K562 (cell line): Measurements from ENCODE around the gene LAMB4. TPM values are rescaled to one million over a fixed set of nuclear protein-coding genes. Genes with fewer than 3 reads are reported as not detected.
A peak's percentile ranks its signal among the peaks of the same experiment; 100 is the strongest.

ENCODE experiments used
- ATAC-seq: fragments of 200-7000 bp; cut with Tn5 transposase; 3 replicates; pipeline ENCODE4 v1.9.1; 2020; ENCODE audit warnings: moderate library complexity
- BruUV-seq: library from RNA; stranded (reverse); fragments of 400-500 nt; replicated peaks from 2 replicates; lab custom pipeline; 2021; lab: Mats Ljungman, UMichigan
- CTCF ChIA-PET: fragments of 300-600 bp; formaldehyde crosslinking; extraction: SDS; loops from one replicate; lab custom pipeline; 2021; ENCODE audit warnings: low intra/inter-chr PET ratio; lab: Yijun Ruan, JAX
- POLR2A ChIA-PET: fragments of 300-600, 350-650 bp; sonication (Branson Sonifier 250); formaldehyde crosslinking; extraction: SDS; loops from one replicate; lab custom pipeline; 2021; ENCODE audit warnings: antibody characterized with exemption, inconsistent platforms; lab: Yijun Ruan, JAX
- DNase-seq, 4 experiments: peaks; one replicate each; pipeline versions ENCODE4 v3.0.0 to v3.0.0-alpha.2; 2011 to 2018; ENCODE audit warnings: low spot score in 3 of 4, mixed read lengths in 3 of 4; ENCODE audit errors: extremely low read depth in 1 of 4
- FAIRE-seq: peaks from 2 replicates; lab custom pipeline; 2011; peaks lifted over from hg19 to GRCh38; lab: Jason Lieb, UNC
- H2AFZ ChIP-seq: 2 replicates; pipeline ENCODE4 v1.6.0; 2011; ENCODE audit warnings: low read depth, low read length, control low read depth, inconsistent platforms
- H3K27ac ChIP-seq: fragments of 200-600 bp; 3 replicates; pipeline ENCODE4 v1.8.0; 2011; ENCODE audit warnings: low read depth, mild to moderate bottlenecking, control low read depth, inconsistent platforms, low read length, moderate library complexity, mixed read lengths; ENCODE audit errors: extremely low read depth
- H3K27me3 ChIP-seq, 2 experiments: fragments of 300-600 bp in 1 of 2; 2 replicates in 1 of 2; 3 replicates in 1 of 2; pipeline versions ENCODE4 v1.6.0 to v1.8.0; 2011; ENCODE audit warnings: inconsistent platforms in 2 of 2, low read length in 2 of 2, mild to moderate bottlenecking in 1 of 2, mixed read lengths in 1 of 2, moderate library complexity in 1 of 2; ENCODE audit not compliant: control insufficient read depth in 2 of 2, insufficient read depth in 2 of 2
- H3K36me3 ChIP-seq: fragments of 300-600 bp; 3 replicates; pipeline ENCODE4 v1.8.0; 2011; ENCODE audit warnings: mild to moderate bottlenecking, low read length, inconsistent platforms; ENCODE audit not compliant: control insufficient read depth, insufficient read depth
- H3K4me1 ChIP-seq, 2 experiments: fragments of 200-600 bp in 1 of 2; replicated peaks in 1 of 2; 2 replicates in 1 of 2; 3 replicates in 1 of 2; pipeline versions ENCODE4 v1.5.1 to v1.8.0; 2011; ENCODE audit warnings: inconsistent platforms in 2 of 2, low read length in 2 of 2, mild to moderate bottlenecking in 1 of 2, mixed read lengths in 1 of 2, moderate library complexity in 1 of 2; ENCODE audit not compliant: control insufficient read depth in 2 of 2, insufficient read depth in 2 of 2
- H3K4me2 ChIP-seq: 2 replicates; pipeline ENCODE4 v1.6.1; 2011; ENCODE audit warnings: low read length, control low read depth, inconsistent platforms, mixed read lengths; ENCODE audit not compliant: insufficient read depth
- H3K4me3 ChIP-seq: fragments of 200-600 bp; sonication (generic), shearing (Covaris generic); 2 replicates; pipeline ENCODE4 v1.5.1; 2016; ENCODE audit warnings: control low read depth, inconsistent platforms
- H3K79me2 ChIP-seq: fragments of 200-600 bp; 3 replicates; pipeline ENCODE4 v1.8.0; 2011; ENCODE audit warnings: low read length, inconsistent platforms; ENCODE audit not compliant: control insufficient read depth, insufficient read depth
- H3K9ac ChIP-seq, 2 experiments: 2 replicates each; pipeline versions ENCODE4 v1.6.0 to v1.6.1; 2011; ENCODE audit warnings: low read depth in 2 of 2, low read length in 2 of 2, control low read depth in 1 of 2, inconsistent platforms in 1 of 2, mild to moderate bottlenecking in 1 of 2, mixed read lengths in 1 of 2; ENCODE audit not compliant: insufficient read depth in 1 of 2
- H3K9me1 ChIP-seq: one replicate; pipeline ENCODE4 v1.6.0; 2011; ENCODE audit warnings: inconsistent platforms, mild to moderate bottlenecking, low read length, moderate library complexity; ENCODE audit not compliant: control insufficient read depth, insufficient read depth
- H3K9me3 ChIP-seq: replicated peaks from 2 replicates; pipeline ENCODE4 v1.5.1; 2011; ENCODE audit warnings: low read depth, low read length, inconsistent platforms; ENCODE audit not compliant: control insufficient read depth, insufficient read depth
- H4K20me1 ChIP-seq: replicated peaks from 2 replicates; pipeline ENCODE4 v1.6.1; 2011; ENCODE audit warnings: low read length, inconsistent platforms, mixed read lengths; ENCODE audit not compliant: control insufficient read depth, insufficient read depth
- GATA2 ChIP-seq: sonication (generic); formaldehyde crosslinking; IDR thresholded peaks from 2 replicates; pipeline ENCODE4 v1.4.0; 2020; ENCODE audit warnings: mild to moderate bottlenecking, missing genetic modification reagents
- KAT7 ChIP-seq: sonication (generic); formaldehyde crosslinking; IDR thresholded peaks from 2 replicates; pipeline ENCODE4 v1.8.0; 2022; ENCODE audit warnings: missing genetic modification reagents, mild to moderate bottlenecking, borderline replicate concordance
- KLF10 ChIP-seq: fragments of 250-450 bp; sonication (Bioruptor Pico); IDR thresholded peaks from 2 replicates; pipeline ENCODE4 v1.6.1; 2021; ENCODE audit warnings: matching md5 sums
- MCM3 ChIP-seq: fragments of 450-650 bp; IDR thresholded peaks from 2 replicates; pipeline ENCODE4 v1.6.1; 2016
- RB1 ChIP-seq: fragments of 450-650 bp; IDR thresholded peaks from 2 replicates; pipeline ENCODE4 v1.6.1; 2017; ENCODE audit warnings: low read depth, mild to moderate bottlenecking
- SAFB2 ChIP-seq: fragments of 200-400 bp; formaldehyde crosslinking; IDR thresholded peaks from 2 replicates; pipeline ENCODE4 v1.6.1; 2018; ENCODE audit warnings: borderline replicate concordance, low read length, low read depth, moderate library complexity; ENCODE audit not compliant: severe bottlenecking
- SIRT6 ChIP-seq: IDR thresholded peaks from one replicate; pipeline ENCODE4 v1.6.1; 2012; ENCODE audit warnings: low read depth, mild to moderate bottlenecking, control low read depth, inconsistent platforms, low read length, moderate library complexity
- SRSF7 ChIP-seq: fragments of 200-400 bp; formaldehyde crosslinking; optimal IDR thresholded peaks from 2 replicates; pipeline ENCODE3; 2017; ENCODE audit warnings: mild to moderate bottlenecking, low read depth, low read length
- TAL1 ChIP-seq: fragments of 450-650 bp; IDR thresholded peaks from 2 replicates; pipeline ENCODE4 v1.6.1; 2016; ENCODE audit warnings: mild to moderate bottlenecking
- TGIF2 ChIP-seq: sonication (generic); formaldehyde crosslinking; IDR thresholded peaks from 2 replicates; pipeline ENCODE4 v1.8.1; 2022; ENCODE audit warnings: mild to moderate bottlenecking, missing genetic modification reagents, moderate library complexity
- YY1 ChIP-seq, 3 experiments: IDR thresholded peaks; 2 replicates each; pipeline ENCODE4 v1.6.1; 2011; ENCODE audit warnings: low read length in 2 of 3, mild to moderate bottlenecking in 2 of 3, moderate library complexity in 2 of 3, borderline replicate concordance in 1 of 3, control low read depth in 1 of 3, low read depth in 1 of 3; ENCODE audit not compliant: insufficient read depth in 3 of 3, insufficient replicate concordance in 2 of 3, control insufficient read depth in 1 of 3, insufficient read length in 1 of 3; ENCODE audit errors: extremely low read depth in 1 of 3
- ZNF174 ChIP-seq: fragments of 250-450 bp; sonication (Bioruptor Pico); IDR thresholded peaks from 2 replicates; pipeline ENCODE4 v1.4.0; 2020; ENCODE audit warnings: mild to moderate bottlenecking
- ZNF232 ChIP-seq: sonication (generic); formaldehyde crosslinking; IDR thresholded peaks from 2 replicates; pipeline ENCODE4 v1.8.0; 2022; ENCODE audit warnings: mild to moderate bottlenecking, missing genetic modification reagents
- ZNF347 ChIP-seq: fragments of 450-650 bp; formaldehyde crosslinking; IDR thresholded peaks from 2 replicates; pipeline ENCODE4 v1.4.0; 2020; ENCODE audit warnings: low read depth, mild to moderate bottlenecking, moderate library complexity
- ZNF77 ChIP-seq: fragments of 250-450 bp; sonication (Bioruptor Pico); IDR thresholded peaks from 2 replicates; pipeline ENCODE4 v1.5.0; 2020
- WGBS: fragments of 100-300 bp; shearing (Covaris generic); methylation state at CpG from one replicate; pipeline ENCODE4 v1.1.6; 2016; ENCODE audit warnings: low coverage, mixed read lengths; ENCODE audit not compliant: insufficient coverage; ENCODE audit errors: missing lambda C conversion rate; 5-methylcytosine and 5-hydroxymethylcytosine counted together
- in situ Hi-C: fragments of 300-500 bp; cut with MboI; formaldehyde crosslinking; loops from 4 replicates; pipeline ENCODE4 v1.15.0; 2018; ENCODE audit warnings: inconsistent platforms, mixed read lengths
- intact Hi-C: fragments of 100-400 bp; cut with micrococcal nuclease; formaldehyde crosslinking; loops from 2 replicates; pipeline ENCODE4 v1.14.2; 2022
- polyA plus RNA-seq, 8 experiments: library from polyadenylated mRNA; depleted of rRNA in 4 of 8; stranded (reverse) in 5 of 8; unstranded in 3 of 8; fragments of >200 nt; fragmentation: Nextera tagmentation in 2 of 8; fragmentation: Illumina TruSeq in 1 of 8; extraction: Ambion mirVana in 2 of 8; extraction: Trizol in 1 of 8; gene quantifications; 2 replicates each; pipeline versions ENCODE4 v1.2.1 to v1.2.3, GENCODE V29; 2011 to 2014; ENCODE audit warnings: inconsistent platforms in 1 of 8, missing spikeins in 1 of 8
- total RNA-seq, 7 experiments: library from RNA; depleted of rRNA in 6 of 7; stranded (reverse); fragments of >200 nt in 6 of 7; fragmentation: Illumina TruSeq in 2 of 7; extraction: Trizol in 2 of 7; gene quantifications; 2 replicates each; pipeline versions ENCODE4 v1.2.1 to v1.2.3, GENCODE V29; 2011 to 2021; ENCODE audit warnings: low replicate concordance in 1 of 7
- TF ChIP-seq, protein P1 (sequence below): sonication (generic); formaldehyde crosslinking; IDR thresholded peaks from 2 replicates; pipeline ENCODE4 v1.8.1; 2023; ENCODE audit warnings: mild to moderate bottlenecking, missing genetic modification reagents
- TF ChIP-seq, protein P2 (sequence below), 2 experiments: fragments of 450-650 bp in 1 of 2; sonication (generic) in 1 of 2; formaldehyde crosslinking in 1 of 2; IDR thresholded peaks in 1 of 2; conservative IDR thresholded peaks in 1 of 2; 2 replicates each; pipeline versions ENCODE4 v1.6.1 to v1.8.1; 2016 to 2023; ENCODE audit warnings: mild to moderate bottlenecking in 2 of 2, moderate library complexity in 2 of 2, inconsistent platforms in 1 of 2, missing genetic modification reagents in 1 of 2

The LAMB4 gene
- total and polyA plus RNA-seq, 9 of the 15 experiments (the other 6 are each of a cell fraction or from before 2014, with no cell fraction given) = 0.06 to 0.13 (median 0.07) TPM; not detected in 6

GRCh38 chr7:108001764-108002725 is 128.1 kb downstream of the LAMB4 start:
- ATAC-seq (peak; percentile 1; the same call in 2 of the 3 replicates), FAIRE-seq (no peak), DNase-seq (no peak)
- intact Hi-C loops (no loop called here), in situ Hi-C loops (no loop called here)
- BruUV-seq = no TSS peak
- 89% methylated on average over 71 of the region's 75 CpGs for WGBS
- Histone ChIP-seq H3K27me3 (peaks cover 0 to 4% of the 10 kb centered on the region in 2 experiments; a peak in 2 of 5 replicates), H3K36me3 (no peaks in the 10 kb centered on the region), H3K27ac (peak overlapping the region; percentile 24; the same call in 1 of the 3 replicates), H3K4me2 (peak overlapping the region; percentile 71), H3K9me3 (no peaks in the 10 kb centered on the region; the same call in 1 of the 2 replicates), H3K79me2 (no peaks in the 10 kb centered on the region), H3K4me1 (peaks cover 24 to 27% of the 10 kb centered on the region in 2 experiments), H4K20me1 (no peaks in the 10 kb centered on the region), H2AFZ (peak overlapping the region; percentile 86), H3K4me3 (peak overlapping the region; percentile 52), H3K9me1 (no peaks in the 10 kb centered on the region), H3K9ac (peak overlapping the region; percentile 63 to 92)
- ChIA-PET POLR2A (interaction anchor here (0.9 to 1.3 kb wide), 2 partner anchors 11 to 19 kb away, joined by 3 read pairs; no protein-coding TSS in a partner anchor), CTCF (no interaction called here)
- no peak for TF ChIP-seq ZNF232
- TF ChIP-seq, protein P1, sequence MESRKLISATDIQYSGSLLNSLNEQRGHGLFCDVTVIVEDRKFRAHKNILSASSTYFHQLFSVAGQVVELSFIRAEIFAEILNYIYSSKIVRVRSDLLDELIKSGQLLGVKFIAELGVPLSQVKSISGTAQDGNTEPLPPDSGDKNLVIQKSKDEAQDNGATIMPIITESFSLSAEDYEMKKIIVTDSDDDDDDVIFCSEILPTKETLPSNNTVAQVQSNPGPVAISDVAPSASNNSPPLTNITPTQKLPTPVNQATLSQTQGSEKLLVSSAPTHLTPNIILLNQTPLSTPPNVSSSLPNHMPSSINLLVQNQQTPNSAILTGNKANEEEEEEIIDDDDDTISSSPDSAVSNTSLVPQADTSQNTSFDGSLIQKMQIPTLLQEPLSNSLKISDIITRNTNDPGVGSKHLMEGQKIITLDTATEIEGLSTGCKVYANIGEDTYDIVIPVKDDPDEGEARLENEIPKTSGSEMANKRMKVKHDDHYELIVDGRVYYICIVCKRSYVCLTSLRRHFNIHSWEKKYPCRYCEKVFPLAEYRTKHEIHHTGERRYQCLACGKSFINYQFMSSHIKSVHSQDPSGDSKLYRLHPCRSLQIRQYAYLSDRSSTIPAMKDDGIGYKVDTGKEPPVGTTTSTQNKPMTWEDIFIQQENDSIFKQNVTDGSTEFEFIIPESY (CRISPR knock-in tag) = peak; percentile 99
- TF ChIP-seq SRSF7 = peak; percentile 57
- TF ChIP-seq SIRT6 = no peak
- TF ChIP-seq GATA2 (CRISPR knock-in tag) = 0 out of 2 replicates have a peak, but pooled peaks have one; percentile 33
- 0 out of 2 replicates have a peak, but pooled peaks have one; percentile 1 for TF ChIP-seq RB1
- no peak for TF ChIP-seq ZNF77 (CRISPR knock-in tag)
- TF ChIP-seq TAL1 = no peak
- TF ChIP-seq MCM3 = no peak
- no peak for TF ChIP-seq ZNF174
- peak in 1 of 3 experiments; percentile 4 for TF ChIP-seq YY1 (IDR thresholded peaks at IDR 0.05; ENCODE audit: borderline replicate concordance in 1 of 3, control insufficient read depth in 1 of 3, extremely low read depth in 1 of 3, insufficient read depth in 3 of 3, insufficient read length in 1 of 3, insufficient replicate concordance in 2 of 3, low read depth in 1 of 3, low read length in 2 of 3)
- TF ChIP-seq SAFB2 = no peak
- 0 out of 2 replicates have a peak, but pooled peaks have one; percentile 16 for TF ChIP-seq TGIF2
- TF ChIP-seq KAT7 (CRISPR knock-in tag) = 0 out of 2 replicates have a peak, but pooled peaks have one; percentile 17
- TF ChIP-seq, protein P2, sequence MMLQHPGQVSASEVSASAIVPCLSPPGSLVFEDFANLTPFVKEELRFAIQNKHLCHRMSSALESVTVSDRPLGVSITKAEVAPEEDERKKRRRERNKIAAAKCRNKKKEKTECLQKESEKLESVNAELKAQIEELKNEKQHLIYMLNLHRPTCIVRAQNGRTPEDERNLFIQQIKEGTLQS (IDR thresholded peaks at IDR 0.05) = peak; percentile 51; the same call in 1 of the 2 replicates
- TF ChIP-seq, protein P2 (CRISPR knock-in tag; conservative IDR thresholded peaks at IDR 0.05) = no peak
- TF ChIP-seq KLF10 (CRISPR knock-in tag) = no peak
- TF ChIP-seq ZNF347 (CRISPR knock-in tag) = no peak
